ENCODE results near the gene PSAT1.

PSAT1 gene

GRCh38 chr9:78295731-78296130, 1.2 kb upstream of the PSAT1 start:
- H3K27ac ChIP-seq (ENCODE audit: low read length), result no peak overlapping the region
- no peak overlapping the region for H2AFZ ChIP-seq (ENCODE audit: low read depth, low read length)
- H3K4me3 ChIP-seq (ENCODE audit: low read length), result no peak overlapping the region
- H3K4me2 ChIP-seq (ENCODE audit: low read length), result 0 out of 2 replicates have a peak overlapping the region, but pooled peaks have one; percentile 94
- H3K36me3 ChIP-seq (replicated peaks; ENCODE audit: low read depth, low read length), result peaks cover 9% of the 10 kb centered on the region
- peaks cover 11% of the 10 kb centered on the region for H3K4me1 ChIP-seq (ENCODE audit: low read length)
- no peak for TF ChIP-seq EZH2phosphoT487 (IDR thresholded peaks at IDR 0.05; ENCODE audit: low read depth)
- TF ChIP-seq, protein P1, sequence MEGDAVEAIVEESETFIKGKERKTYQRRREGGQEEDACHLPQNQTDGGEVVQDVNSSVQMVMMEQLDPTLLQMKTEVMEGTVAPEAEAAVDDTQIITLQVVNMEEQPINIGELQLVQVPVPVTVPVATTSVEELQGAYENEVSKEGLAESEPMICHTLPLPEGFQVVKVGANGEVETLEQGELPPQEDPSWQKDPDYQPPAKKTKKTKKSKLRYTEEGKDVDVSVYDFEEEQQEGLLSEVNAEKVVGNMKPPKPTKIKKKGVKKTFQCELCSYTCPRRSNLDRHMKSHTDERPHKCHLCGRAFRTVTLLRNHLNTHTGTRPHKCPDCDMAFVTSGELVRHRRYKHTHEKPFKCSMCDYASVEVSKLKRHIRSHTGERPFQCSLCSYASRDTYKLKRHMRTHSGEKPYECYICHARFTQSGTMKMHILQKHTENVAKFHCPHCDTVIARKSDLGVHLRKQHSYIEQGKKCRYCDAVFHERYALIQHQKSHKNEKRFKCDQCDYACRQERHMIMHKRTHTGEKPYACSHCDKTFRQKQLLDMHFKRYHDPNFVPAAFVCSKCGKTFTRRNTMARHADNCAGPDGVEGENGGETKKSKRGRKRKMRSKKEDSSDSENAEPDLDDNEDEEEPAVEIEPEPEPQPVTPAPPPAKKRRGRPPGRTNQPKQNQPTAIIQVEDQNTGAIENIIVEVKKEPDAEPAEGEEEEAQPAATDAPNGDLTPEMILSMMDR (IDR thresholded peaks at IDR 0.05; ENCODE audit: low read depth, low read length), result no peak
- H3K9ac ChIP-seq (ENCODE audit: low read length), result no peak overlapping the region
- H3K27me3 ChIP-seq (ENCODE audit: low read depth, low read length), result no peaks in the 10 kb centered on the region
- H4K20me1 ChIP-seq (ENCODE audit: insufficient read depth, low read length), result peaks cover 7% of the 10 kb centered on the region; the same call in 1 of the 2 replicates
- H3K79me2 ChIP-seq (ENCODE audit: low read length), result peaks cover 33% of the 10 kb centered on the region
- H3K9me3 ChIP-seq (ENCODE audit: insufficient read depth, low read length), result no peaks in the 10 kb centered on the region

- H3K36me3 ChIP-seq (replicated peaks; ENCODE audit: low read depth, low read length), result peaks cover 15% of the 10 kb centered on the region
- peak overlapping the region; percentile 94 for H3K4me2 ChIP-seq (ENCODE audit: low read length)
- H3K4me1 ChIP-seq (ENCODE audit: low read length), result peaks cover 11% of the 10 kb centered on the region
- no peak for TF ChIP-seq EZH2phosphoT487 (IDR thresholded peaks at IDR 0.05; ENCODE audit: low read depth)
- TF ChIP-seq, protein P1 (IDR thresholded peaks at IDR 0.05; ENCODE audit: low read depth, low read length), result no peak
- H3K79me2 ChIP-seq (ENCODE audit: low read length), result peaks cover 35% of the 10 kb centered on the region
- H3K9ac ChIP-seq (ENCODE audit: low read length), result peak overlapping the region; percentile 95
- H3K27me3 ChIP-seq (ENCODE audit: low read depth, low read length), result no peaks in the 10 kb centered on the region
- H4K20me1 ChIP-seq (ENCODE audit: insufficient read depth, low read length), result peaks cover 7% of the 10 kb centered on the region; the same call in 1 of the 2 replicates
- peak overlapping the region; percentile 89 for H3K4me3 ChIP-seq (ENCODE audit: low read length)
- no peaks in the 10 kb centered on the region for H3K9me3 ChIP-seq (ENCODE audit: insufficient read depth, low read length)
- peak overlapping the region; percentile 67 for H3K27ac ChIP-seq (ENCODE audit: low read length)
- H2AFZ ChIP-seq (ENCODE audit: low read depth, low read length), result peak overlapping the region; percentile 83
These were observed 578 bp upstream of the PSAT1 start for GRCh38 chr9:78296201-78296892.

DNA sequence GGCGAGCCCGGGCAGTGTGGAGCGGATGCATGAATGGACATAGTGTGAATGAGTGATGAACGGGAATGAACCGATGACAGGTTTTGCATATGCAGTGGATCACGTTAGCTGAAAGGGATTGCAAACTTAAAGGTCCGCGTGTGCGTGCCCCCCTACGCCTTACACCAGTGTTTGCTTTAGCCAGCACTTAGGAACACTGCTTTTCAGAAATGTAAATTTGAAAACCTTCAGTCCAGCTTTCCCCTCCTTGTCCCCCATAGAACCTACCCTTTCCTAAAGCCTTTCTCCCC, 692 bp downstream of the PSAT1 start:
- Histone ChIP-seq H3K9ac (ENCODE audit: low read length) (peak overlapping the region; percentile 83), H3K4me2 (ENCODE audit: low read length) (peak overlapping the region; percentile 94), H3K27ac (ENCODE audit: low read length) (peak overlapping the region; percentile 63; the same call in 1 of the 2 replicates), H3K4me1 (ENCODE audit: low read length) (peaks cover 11% of the 10 kb centered on the region), H2AFZ (ENCODE audit: low read depth, low read length) (peak overlapping the region; percentile 49), H3K9me3 (ENCODE audit: insufficient read depth, low read length) (no peaks in the 10 kb centered on the region), H3K27me3 (ENCODE audit: low read depth, low read length) (no peaks in the 10 kb centered on the region), H3K4me3 (ENCODE audit: low read length) (peak overlapping the region; percentile 89), H3K36me3 (replicated peaks; ENCODE audit: low read depth, low read length) (peaks cover 20% of the 10 kb centered on the region), H4K20me1 (ENCODE audit: insufficient read depth, low read length) (peaks cover 7% of the 10 kb centered on the region; the same call in 1 of the 2 replicates), H3K79me2 (ENCODE audit: low read length) (peaks cover 35% of the 10 kb centered on the region)
- no peak for TF ChIP-seq EZH2phosphoT487 (IDR thresholded peaks at IDR 0.05; ENCODE audit: low read depth)
- TF ChIP-seq, protein P1 (IDR thresholded peaks at IDR 0.05; ENCODE audit: low read depth, low read length), result no peak

DNA sequence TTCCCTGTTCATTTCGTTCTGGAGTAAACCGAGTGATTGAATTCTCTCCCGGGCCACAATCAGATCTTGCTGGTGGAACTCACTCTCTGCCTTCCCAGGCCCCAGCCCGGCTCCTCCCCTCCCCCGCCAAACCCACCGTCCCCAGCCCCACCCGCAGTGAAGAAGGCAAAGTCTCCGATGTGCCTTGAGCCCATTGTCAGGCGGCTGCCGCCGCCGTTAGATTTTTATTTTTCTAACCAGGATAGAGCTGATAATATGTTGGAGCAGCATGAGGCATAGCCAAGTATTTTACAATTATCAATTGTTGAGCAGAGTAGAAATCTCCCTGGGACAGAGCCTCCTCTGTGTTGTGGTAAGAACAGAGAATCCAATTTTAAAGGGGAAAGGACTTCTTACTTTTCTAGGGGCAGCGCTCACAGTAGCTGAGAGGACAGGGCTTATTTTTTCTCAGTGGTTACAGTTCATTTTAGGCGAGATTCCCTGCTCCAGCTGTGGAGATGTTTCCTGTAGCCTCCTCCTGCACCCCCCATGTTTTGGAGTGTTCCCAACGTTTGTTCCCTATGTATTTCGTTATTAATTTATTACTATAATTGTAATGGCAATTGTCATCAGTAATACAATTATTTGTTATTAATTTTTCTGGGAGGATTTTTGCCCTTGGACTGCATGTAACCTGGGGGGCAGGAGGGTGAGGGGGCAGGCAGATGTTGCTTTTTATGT, 1.3 kb downstream of the PSAT1 start:
- H3K36me3 ChIP-seq (replicated peaks; ENCODE audit: low read depth, low read length), result peaks cover 26% of the 10 kb centered on the region

More for the DNA sequence above, 1.3 kb downstream of the PSAT1 start:
- H3K27ac ChIP-seq (ENCODE audit: low read length), result peak overlapping the region; percentile 63; the same call in 1 of the 2 replicates
- H3K27me3 ChIP-seq (ENCODE audit: low read depth, low read length), result no peaks in the 10 kb centered on the region
- peaks cover 35% of the 10 kb centered on the region for H3K79me2 ChIP-seq (ENCODE audit: low read length)
- H2AFZ ChIP-seq (ENCODE audit: low read depth, low read length), result peak overlapping the region; percentile 49
- H3K9ac ChIP-seq (ENCODE audit: low read length), result peak overlapping the region; percentile 83
- TF ChIP-seq, protein P1 (IDR thresholded peaks at IDR 0.05; ENCODE audit: low read depth, low read length), result no peak
- TF ChIP-seq EZH2phosphoT487 (IDR thresholded peaks at IDR 0.05; ENCODE audit: low read depth), result no peak
- peaks cover 11% of the 10 kb centered on the region for H3K4me1 ChIP-seq (ENCODE audit: low read length)
- H3K9me3 ChIP-seq (ENCODE audit: insufficient read depth, low read length), result no peaks in the 10 kb centered on the region
- H3K4me2 ChIP-seq (ENCODE audit: low read length), result peak overlapping the region; percentile 94
- H4K20me1 ChIP-seq (ENCODE audit: insufficient read depth, low read length), result peaks cover 7% of the 10 kb centered on the region; the same call in 1 of the 2 replicates
- H3K4me3 ChIP-seq (ENCODE audit: low read length), result peak overlapping the region; percentile 89
